ENCODE data around the gene PTPRA. TPM values are rescaled to one million over a fixed set of nuclear protein-coding genes. Genes with fewer than 3 reads are reported as not detected.

PTPRA gene
- total RNA-seq, 1 experiment from 2014 or later = 56.9 TPM

- Histone ChIP-seq H3K9me3 (ENCODE audit: low read depth, low read length, poor library complexity, severe bottlenecking) (no peaks in the 10 kb centered on the region), H3K27ac (ENCODE audit: low read depth, low read length, poor library complexity, severe bottlenecking) (no peak overlapping the region), H3K36me3 (ENCODE audit: insufficient read depth, low read length, poor library complexity, severe bottlenecking) (no peaks in the 10 kb centered on the region), H3K27me3 (replicated peaks; ENCODE audit: insufficient read depth, low read depth, low read length, poor library complexity) (no peaks in the 10 kb centered on the region), H3K4me3 (ENCODE audit: low read depth, low read length, poor library complexity, severe bottlenecking) (no peak overlapping the region), H3K4me1 (ENCODE audit: insufficient read depth, low read length, poor library complexity, severe bottlenecking) (no peaks in the 10 kb centered on the region)
- no peak for DNase-seq (ENCODE audit: low spot score)
- CTCF ChIA-PET = no interaction called here
- TF ChIP-seq EZH2 (IDR thresholded peaks at IDR 0.05; ENCODE audit: borderline replicate concordance, low read depth, low read length, poor library complexity, severe bottlenecking) = no peak
- no peak for TF ChIP-seq CTCF (conservative IDR thresholded peaks at IDR 0.05; ENCODE audit: low read depth, low read length)
- no TSS peak for BruUV-seq (replicated peaks)
- intact Hi-C loops (cut with micrococcal nuclease; ENCODE audit: unreplicated experiment) = no loop called here
- POLR2A ChIA-PET (ENCODE audit: low non-redundant PET) = no interaction called here
These were observed 29.5 kb downstream of the PTPRA start for GRCh38 chr20:2902818-2903217.

- H3K4me1 ChIP-seq (ENCODE audit: insufficient read depth, low read length, poor library complexity, severe bottlenecking) = no peaks in the 10 kb centered on the region
- CTCF ChIA-PET = no interaction called here
These were observed 30.4 kb downstream of the PTPRA start for GRCh38 chr20:2903686-2904085.

GRCh38 chr20:2907519-2907918, 34.2 kb downstream of the PTPRA start:
- CTCF ChIA-PET = no interaction called here
- H3K36me3 ChIP-seq (ENCODE audit: insufficient read depth, low read length, poor library complexity, severe bottlenecking) = no peaks in the 10 kb centered on the region
- TF ChIP-seq CTCF (conservative IDR thresholded peaks at IDR 0.05; ENCODE audit: low read depth, low read length) (no peak), EZH2 (IDR thresholded peaks at IDR 0.05; ENCODE audit: borderline replicate concordance, low read depth, low read length, poor library complexity, severe bottlenecking) (no peak)
- H3K27me3 ChIP-seq (replicated peaks; ENCODE audit: insufficient read depth, low read depth, low read length, poor library complexity) = no peaks in the 10 kb centered on the region
- POLR2A ChIA-PET (ENCODE audit: low non-redundant PET) = no interaction called here
- no peak overlapping the region for H3K4me3 ChIP-seq (ENCODE audit: low read depth, low read length, poor library complexity, severe bottlenecking)
- no peaks in the 10 kb centered on the region for H3K4me1 ChIP-seq (ENCODE audit: insufficient read depth, low read length, poor library complexity, severe bottlenecking)
- no peak for DNase-seq (ENCODE audit: low spot score)
- BruUV-seq (replicated peaks) = no TSS peak
- H3K27ac ChIP-seq (ENCODE audit: low read depth, low read length, poor library complexity, severe bottlenecking) = no peak overlapping the region
- intact Hi-C loops (cut with micrococcal nuclease; ENCODE audit: unreplicated experiment) = no loop called here
- H3K9me3 ChIP-seq (ENCODE audit: low read depth, low read length, poor library complexity, severe bottlenecking) = no peaks in the 10 kb centered on the region

More at GRCh38 chr20:2903686-2904085, 30.4 kb downstream of the PTPRA start:
- no peaks in the 10 kb centered on the region for H3K36me3 ChIP-seq (ENCODE audit: insufficient read depth, low read length, poor library complexity, severe bottlenecking)
- POLR2A ChIA-PET (ENCODE audit: low non-redundant PET) = no interaction called here
- H3K4me3 ChIP-seq (ENCODE audit: low read depth, low read length, poor library complexity, severe bottlenecking) = no peak overlapping the region
- BruUV-seq (replicated peaks) = no TSS peak
- no peak overlapping the region for H3K27ac ChIP-seq (ENCODE audit: low read depth, low read length, poor library complexity, severe bottlenecking)
- no peaks in the 10 kb centered on the region for H3K27me3 ChIP-seq (replicated peaks; ENCODE audit: insufficient read depth, low read depth, low read length, poor library complexity)
- DNase-seq (ENCODE audit: low spot score) = no peak
- TF ChIP-seq EZH2 (IDR thresholded peaks at IDR 0.05; ENCODE audit: borderline replicate concordance, low read depth, low read length, poor library complexity, severe bottlenecking) (no peak), CTCF (conservative IDR thresholded peaks at IDR 0.05; ENCODE audit: low read depth, low read length) (no peak)
- H3K9me3 ChIP-seq (ENCODE audit: low read depth, low read length, poor library complexity, severe bottlenecking) = no peaks in the 10 kb centered on the region
- intact Hi-C loops (cut with micrococcal nuclease; ENCODE audit: unreplicated experiment) = no loop called here
